ENCODE measurements around the gene EHMT2.
"Not testable (repeated sequence)": the region's sequence is repeated elsewhere in the genome, so short reads cannot be mapped to it uniquely, and the experiment has no call there.

Gene EHMT2

DNA sequence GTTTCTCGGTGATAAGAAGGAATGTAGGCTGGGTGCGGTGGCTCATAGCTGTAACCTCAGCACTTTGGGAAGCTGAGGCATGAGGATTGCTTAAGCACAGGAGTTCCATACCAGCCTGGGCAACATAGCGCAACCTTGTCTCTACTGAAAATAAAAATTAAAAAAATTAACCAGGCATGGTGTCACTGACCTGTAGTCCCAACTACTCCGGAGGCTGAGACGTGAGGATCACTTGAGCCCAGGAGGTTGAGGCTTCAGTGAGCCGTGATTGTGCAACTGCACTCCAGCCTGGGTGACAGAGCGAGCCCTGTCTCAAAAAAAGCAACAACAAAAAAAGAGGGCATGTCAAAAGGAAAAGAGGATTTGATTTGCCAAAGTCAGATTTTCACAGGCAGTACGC is 38.8 kb downstream of the EHMT2 start:
- TF ChIP-seq, protein P1, sequence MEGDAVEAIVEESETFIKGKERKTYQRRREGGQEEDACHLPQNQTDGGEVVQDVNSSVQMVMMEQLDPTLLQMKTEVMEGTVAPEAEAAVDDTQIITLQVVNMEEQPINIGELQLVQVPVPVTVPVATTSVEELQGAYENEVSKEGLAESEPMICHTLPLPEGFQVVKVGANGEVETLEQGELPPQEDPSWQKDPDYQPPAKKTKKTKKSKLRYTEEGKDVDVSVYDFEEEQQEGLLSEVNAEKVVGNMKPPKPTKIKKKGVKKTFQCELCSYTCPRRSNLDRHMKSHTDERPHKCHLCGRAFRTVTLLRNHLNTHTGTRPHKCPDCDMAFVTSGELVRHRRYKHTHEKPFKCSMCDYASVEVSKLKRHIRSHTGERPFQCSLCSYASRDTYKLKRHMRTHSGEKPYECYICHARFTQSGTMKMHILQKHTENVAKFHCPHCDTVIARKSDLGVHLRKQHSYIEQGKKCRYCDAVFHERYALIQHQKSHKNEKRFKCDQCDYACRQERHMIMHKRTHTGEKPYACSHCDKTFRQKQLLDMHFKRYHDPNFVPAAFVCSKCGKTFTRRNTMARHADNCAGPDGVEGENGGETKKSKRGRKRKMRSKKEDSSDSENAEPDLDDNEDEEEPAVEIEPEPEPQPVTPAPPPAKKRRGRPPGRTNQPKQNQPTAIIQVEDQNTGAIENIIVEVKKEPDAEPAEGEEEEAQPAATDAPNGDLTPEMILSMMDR (IDR thresholded peaks at IDR 0.05; ENCODE audit: low read depth, low read length): no peak
- DNase-seq (ENCODE audit: extremely low read depth, low read depth): no peak

GRCh38 chr6:31857774-31858173 is 39.7 kb downstream of the EHMT2 start:
- DNase-seq (ENCODE audit: extremely low read depth, low read depth): not testable (repeated sequence)

DNA sequence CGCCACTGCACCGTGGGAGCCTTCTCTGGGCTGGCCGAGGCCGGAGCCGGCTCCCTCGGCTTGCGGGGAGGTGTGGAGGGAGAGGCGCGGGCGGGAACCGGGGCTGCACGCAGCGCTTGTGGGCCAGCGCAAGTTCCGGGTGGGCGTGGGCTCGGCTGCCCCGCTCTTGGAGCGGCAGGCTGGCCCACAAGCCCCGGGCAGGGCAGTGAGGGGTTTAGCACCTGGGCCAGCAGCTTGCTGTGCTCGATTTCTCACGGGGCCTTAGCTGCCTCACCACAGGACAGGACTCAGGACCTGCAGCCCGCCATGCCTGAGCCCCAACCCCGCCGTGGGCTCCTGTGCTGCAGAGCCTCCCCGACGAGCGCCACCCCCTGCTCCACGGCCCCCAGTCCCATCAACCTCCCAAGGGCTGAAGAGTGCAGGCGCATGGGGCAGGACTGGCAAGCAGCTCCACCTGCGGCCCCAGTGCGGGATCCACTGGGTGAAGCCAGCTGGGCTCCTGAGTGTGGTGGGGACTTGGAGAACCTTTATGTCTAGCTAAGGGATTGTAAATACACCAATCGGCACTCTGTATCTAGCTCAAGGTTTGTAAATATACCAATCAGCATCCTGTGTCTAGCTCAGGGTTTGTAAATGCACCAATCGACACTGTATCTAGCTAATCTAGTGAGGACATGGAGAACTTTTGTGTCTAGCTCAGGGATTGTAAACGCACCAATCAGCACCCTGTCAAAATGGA is 45.3 kb downstream of the EHMT2 start:
- DNase-seq (ENCODE audit: extremely low read depth, low read depth): not testable (repeated sequence)

DNA sequence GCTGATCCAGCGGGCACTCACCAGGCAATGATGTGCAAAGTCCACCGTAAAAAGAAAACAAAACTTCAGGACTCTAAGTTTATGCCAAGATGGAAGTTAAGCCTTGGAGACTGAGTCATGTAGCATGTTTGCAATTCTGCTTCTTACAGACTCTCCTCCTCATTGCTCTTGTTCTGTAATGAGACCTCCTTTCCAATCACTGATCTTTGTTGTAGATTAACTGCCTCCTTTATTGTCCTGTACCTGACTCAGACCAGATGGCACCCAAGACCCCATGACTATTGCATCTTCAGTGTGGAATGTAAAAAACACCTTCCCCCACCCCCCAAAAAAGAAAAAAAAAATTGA is 46.0 kb downstream of the EHMT2 start:
- TF ChIP-seq, protein P1 (IDR thresholded peaks at IDR 0.05; ENCODE audit: low read depth, low read length): no peak
- DNase-seq (ENCODE audit: extremely low read depth, low read depth): no peak

- TF ChIP-seq, protein P1 (IDR thresholded peaks at IDR 0.05; ENCODE audit: low read depth, low read length): no peak
- DNase-seq (ENCODE audit: extremely low read depth, low read depth): no peak
Observed at GRCh38 chr6:31850765-31851484, 46.6 kb downstream of the EHMT2 start.

DNA sequence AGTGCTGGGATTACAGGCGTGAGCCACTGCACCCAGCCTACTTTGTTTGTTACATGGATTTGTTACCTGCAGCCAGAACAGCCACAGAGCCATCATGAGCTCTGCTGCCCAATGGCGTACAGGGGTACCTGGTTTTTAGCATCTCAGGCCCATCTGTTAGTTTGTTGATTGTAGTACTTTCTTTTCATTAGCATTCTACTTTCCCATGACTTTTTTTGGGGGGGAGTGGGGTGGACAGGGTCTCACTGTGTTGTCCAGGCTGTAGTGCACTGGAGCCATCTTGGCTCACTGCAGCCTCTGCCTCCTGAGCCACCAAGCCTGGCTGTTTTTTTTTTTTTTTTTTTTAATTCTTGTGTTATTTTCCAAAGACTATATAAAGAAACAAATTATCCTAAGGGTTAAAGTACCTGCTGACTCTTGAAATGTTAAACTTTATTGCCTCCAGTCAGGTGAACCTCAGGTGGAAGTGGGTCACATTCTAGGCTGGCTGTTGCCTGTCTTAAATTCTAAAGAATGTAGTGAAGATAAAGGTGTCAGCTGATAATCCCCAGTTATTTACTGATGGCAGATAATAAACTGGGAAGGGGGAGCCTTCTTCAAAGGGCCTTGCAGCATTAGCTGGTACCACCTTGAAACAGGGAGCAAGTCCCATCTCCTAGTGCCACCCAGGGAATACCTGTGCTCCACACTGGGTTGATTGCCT is 50.1 kb downstream of the EHMT2 start:
- TF ChIP-seq, protein P1 (IDR thresholded peaks at IDR 0.05; ENCODE audit: low read depth, low read length): no peak
- DNase-seq (ENCODE audit: extremely low read depth, low read depth): no peak

GRCh38 chr6:31844507-31844906 is 53.0 kb downstream of the EHMT2 start:
- no peak for DNase-seq (ENCODE audit: extremely low read depth, low read depth)
- TF ChIP-seq, protein P1 (IDR thresholded peaks at IDR 0.05; ENCODE audit: low read depth, low read length): no peak

DNA sequence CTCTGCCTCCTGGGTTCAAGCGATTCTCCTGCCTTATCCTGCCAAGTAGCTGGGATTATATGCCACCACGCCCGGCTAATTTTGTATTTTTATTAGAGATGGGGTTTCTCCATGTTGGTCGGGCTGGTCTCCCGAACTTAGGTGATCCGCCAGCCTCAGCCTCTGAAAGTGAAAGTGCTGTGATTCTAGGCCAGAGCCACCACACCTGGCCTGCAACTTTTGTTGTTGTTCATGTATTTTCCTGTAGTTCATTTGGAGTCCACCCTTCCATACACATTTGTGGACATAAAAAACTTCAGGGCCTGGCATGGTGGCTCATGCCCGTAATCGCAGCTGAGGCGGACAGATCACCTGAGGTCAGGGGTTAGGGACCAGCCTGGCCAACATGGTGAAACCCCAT is 55.4 kb downstream of the EHMT2 start:
- DNase-seq (ENCODE audit: extremely low read depth, low read depth): no peak
- TF ChIP-seq, protein P1 (IDR thresholded peaks at IDR 0.05; ENCODE audit: low read depth, low read length): no peak

DNA sequence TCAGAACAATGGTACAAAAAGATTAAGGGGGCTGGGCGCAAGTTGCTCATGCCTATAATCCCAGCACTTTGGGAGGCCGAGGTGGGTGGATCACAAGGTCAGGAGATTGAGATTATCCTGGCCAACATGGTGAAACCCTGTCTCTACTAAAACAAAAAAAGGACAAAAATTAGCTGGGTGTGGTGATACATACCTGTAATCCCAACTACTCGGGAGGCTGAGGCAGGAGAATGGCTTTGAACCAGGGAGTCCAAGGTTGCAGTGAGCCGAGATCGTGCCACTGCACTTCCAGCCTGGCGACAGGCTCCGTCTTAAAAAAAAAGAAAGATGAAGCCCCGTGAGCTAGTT is 57.7 kb downstream of the EHMT2 start:
- DNase-seq (ENCODE audit: extremely low read depth, low read depth): not testable (repeated sequence)
